GM19025 (cell line): Measurements from ENCODE around the gene FOXP1.

Experiments
- ATAC-seq: cut with Tn5 transposase; IDR thresholded peaks from one replicate; pipeline ENCODE4 v1.9.1; 2021; ENCODE audit warnings: mild to moderate bottlenecking, low read depth, moderate library complexity; ENCODE audit not compliant: unreplicated experiment

Gene FOXP1

DNA sequence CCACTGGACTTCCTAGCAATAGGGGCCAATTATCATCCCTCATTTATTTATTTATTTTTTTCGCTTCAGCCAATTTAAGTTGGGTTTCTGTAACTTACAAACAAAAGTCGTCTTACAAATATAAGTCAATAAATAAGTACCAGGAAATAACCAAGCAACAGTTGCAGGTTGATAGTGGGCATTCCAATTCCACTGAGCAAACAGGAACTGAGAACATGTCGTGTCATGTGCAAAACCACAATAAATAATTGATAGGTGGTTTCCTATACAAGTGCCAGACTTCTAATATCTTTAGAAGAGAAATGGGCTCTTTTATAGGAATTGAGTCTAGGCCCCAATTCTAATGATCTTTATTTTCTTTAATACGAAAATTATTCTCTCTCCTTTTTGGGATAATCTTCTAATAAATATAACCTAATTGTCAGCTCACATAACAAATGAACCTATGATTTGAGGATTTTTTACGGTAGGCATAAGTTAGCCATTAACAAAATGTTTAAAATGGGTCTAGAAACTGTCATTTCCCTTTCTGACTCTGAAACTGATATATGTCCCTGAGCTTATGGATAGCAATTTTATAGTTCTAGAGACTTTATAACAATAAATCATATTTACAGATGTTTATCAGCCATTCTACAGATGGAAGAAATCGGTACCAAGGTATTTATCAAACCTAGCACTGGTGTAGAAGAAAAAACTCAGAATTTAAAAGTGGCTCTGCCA is 571.8 kb downstream of the FOXP1 start:
- ATAC-seq, result peak; percentile 74

DNA sequence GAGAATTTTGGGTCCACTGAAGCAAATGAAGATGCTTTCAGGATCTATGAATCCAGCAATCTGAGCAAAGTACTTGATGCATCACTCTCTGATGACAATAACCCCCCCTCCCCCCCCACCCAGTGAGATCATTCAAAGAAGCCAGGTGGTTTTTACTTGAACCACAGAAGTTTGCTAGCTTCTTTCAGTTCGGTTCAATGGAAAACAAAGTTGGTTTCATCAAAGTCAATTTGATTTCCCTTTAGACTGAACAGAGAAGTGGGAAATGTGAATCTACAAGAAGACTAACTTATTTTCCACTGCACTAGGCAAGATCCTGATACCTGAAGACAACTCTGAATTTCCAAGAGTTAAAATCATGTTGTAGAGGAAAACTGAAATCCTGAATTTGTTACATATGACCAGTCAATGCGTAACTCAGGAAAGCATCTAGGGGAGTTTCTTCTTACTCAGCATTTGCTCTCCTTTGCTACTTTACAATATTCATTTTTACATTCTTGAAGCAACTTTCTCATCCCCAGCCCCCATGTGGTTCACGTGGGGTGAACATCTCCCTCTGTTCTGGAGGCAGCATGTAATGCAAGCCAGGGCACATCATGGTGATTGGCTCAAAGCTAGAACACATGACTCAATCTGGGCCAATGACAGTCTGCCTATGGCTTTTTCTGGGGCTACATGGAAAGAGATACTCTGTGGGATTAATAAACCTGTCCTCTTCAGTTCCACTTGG is 572.6 kb downstream of the FOXP1 start:
- peak; percentile 51 for ATAC-seq

DNA sequence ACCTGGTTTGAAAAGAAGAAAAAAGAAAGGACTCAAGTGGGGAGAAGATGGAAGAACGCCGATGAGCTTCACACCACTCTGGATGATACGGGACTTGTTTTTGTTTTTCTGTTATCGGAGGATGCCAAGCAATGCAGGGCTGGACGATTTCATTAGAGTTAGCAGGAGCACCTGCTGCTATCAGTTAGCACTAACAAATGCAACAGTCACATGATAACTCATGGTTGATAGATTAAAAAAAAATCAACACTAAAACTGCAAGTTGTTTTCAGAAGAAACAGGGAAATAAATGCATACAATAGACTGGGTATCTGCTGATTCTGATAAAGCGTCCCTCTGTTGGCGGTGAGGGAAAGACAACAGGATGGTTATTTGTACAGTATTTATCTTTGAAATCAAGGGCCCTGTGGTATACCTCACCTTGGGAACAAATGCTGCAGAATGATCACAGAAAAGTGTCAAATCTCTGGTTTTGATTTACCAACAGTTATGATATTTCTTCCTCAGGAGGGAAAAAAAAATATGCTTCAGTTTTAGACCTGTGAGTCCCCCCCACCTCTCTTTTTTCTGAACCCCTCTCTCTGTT is 575.1 kb downstream of the FOXP1 start:
- no peak for ATAC-seq

DNA sequence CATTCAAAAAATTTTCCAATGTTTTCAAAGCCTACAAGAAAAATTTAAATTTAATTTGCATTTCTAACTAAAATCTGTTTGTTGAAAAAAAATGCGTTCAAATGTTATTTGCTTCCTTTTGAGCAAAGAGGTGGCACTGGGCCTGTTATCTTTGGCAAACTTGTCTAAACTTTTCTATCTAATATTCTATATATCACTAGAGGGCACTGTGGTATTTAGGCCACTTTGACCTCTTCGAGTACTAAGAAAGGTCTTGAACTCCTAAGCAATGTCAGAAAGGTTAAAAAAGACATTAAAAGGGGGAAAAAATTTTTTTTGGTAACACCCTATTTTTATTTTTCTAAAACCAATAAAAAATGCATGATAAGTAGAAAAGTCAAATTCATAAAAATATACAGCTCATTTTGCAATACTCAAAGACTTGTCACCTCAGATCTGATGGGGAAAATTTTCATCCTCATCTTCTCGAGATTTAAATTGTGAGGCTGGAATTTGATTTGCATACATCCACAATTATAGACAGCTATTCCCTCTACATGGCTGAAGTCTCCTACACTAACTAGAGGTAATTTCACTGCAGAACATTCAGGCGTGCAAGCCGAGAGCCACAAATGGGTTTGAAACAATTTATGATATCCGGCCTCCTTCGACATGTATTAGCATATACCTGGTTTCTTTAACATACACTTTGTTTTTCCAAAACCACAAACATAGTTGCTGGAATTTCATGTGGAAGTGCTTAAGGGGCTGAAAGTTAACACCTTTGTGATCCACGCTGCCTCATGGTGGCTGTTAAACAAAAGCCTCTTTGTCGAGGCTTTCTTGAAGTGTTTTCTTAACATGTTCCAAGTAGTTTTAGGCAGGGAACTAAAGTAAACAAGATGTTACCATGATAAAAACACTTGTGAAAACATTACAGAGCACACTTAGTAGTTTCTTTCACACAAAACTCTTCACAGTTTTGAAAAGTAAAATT is 576.4 kb downstream of the FOXP1 start:
- no peak for ATAC-seq

DNA sequence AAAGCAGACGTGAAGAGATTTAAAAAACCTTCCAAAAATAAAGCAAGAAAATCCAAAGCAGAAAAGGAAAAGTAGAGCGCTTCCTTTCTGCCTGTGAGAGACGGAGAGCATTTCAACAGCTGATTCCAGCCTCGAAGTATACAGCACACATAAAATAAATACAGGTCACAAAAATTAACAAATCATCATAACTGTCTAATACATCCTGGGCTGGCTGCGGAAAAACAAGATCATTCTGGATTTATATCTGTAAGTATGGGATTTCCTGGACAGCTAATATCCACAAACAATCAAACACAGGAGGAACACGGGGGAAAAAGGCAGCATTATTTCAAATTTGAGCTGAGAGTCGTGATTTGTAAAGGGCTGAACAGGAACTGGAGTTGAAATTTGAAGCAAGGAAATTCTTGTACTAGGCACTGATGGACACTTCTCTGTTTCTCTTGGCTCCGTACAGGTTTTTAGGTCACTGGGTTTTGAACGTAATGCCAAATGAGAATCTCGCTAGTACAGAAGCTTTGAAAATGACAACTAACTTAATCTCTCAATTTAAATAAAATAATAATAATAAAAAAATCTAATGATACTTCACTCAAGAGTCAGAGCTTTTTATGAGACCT is 577.7 kb downstream of the FOXP1 start:
- ATAC-seq, result no peak

DNA sequence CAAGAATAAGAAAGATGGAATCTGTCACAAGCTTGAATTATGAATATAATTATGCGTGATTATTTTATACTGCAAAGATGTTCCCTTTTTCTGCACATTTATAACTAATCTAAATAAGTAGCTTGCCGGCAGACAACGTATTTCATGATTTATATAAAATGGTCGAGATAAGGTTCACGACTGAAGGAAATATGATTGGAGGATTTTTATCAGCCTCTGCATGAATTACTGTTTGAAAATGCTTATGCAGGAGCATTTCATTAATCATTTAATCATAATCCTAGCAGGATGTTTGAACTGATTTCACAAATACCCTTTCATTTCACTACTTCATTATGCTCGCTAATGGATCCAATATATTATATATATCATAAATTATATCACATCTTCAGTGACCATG is 580.0 kb downstream of the FOXP1 start:
- no peak for ATAC-seq

DNA sequence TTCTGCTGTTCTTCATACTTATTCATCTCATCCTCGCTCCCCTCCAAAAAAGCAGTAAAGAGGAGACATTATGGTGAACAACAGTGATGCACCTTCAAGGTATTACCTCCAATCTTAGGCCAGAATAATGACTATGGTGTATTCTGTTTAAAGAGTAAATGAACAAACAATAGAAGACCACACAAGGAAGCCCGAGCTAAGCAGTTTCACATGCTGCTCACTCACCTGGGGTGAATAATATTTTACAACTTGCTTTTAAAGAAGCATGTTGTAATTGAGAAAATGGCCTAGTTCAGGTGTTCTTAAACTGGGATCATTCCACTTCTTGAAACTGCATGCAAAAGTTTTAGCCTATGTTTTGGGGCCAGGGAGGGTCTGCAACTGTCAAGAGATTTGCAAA is 581.2 kb downstream of the FOXP1 start:
- no peak for ATAC-seq

DNA sequence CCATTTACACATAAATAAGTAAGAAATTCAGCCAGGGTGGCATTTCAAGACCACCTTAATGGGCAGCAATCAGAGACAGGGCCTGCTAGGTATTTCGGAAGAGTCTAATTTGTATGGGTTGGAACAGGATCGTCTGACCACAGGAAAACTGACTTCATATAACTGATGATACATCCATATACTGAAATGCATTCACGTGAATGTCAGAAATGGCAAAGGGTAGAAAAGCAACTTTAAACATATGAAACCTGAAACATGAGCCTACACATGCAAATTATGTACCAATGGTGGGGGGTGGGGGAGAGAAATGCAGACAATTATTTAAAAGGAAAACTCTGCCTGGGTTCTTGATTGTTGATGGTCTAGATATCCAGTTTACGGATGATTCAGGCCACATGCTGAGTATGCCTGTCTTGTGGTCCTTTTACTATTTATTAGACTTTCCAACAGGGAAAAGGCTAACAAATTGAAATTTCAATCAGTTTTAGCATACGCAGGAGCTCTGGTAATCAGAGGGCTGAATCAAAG is 582.2 kb downstream of the FOXP1 start:
- no peak for ATAC-seq

DNA sequence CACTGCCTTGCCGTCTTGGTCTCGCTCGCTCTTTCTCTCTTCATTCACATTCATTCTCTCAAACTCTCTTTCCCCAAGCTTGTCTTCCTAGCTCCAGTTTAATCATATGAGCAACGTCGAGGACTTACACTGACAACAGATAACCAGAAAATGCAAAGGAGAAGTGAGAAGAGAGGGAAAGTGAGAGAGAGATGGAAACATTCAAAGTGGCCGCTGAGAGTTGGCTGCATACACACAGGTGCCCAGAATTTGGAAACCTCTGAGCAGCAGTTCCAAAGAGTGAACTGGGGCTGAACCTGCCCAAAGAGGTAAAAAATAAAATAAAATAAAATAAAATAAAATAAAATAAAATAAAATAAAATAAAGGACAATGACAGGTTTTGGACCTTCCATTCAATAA is 583.0 kb downstream of the FOXP1 start:
- no peak for ATAC-seq

DNA sequence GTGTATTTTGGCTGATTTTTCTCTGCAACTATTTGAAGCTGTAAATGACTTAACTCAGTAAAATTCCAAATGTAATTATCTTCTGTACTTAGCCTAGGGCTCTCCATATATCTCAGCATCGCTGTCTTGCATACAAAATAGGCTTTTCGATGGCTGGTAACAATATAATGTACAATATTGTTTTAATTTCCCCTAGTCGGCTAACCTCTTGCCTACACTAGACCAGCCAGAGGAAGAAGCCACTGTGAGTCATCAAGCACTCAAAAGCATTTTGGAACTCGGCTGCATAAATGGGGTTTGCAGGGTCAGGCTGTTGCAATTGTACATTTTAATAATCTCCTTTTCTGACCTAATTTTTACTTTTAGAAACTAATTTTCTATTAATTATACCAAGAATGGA is 583.8 kb downstream of the FOXP1 start:
- ATAC-seq, result no peak

DNA sequence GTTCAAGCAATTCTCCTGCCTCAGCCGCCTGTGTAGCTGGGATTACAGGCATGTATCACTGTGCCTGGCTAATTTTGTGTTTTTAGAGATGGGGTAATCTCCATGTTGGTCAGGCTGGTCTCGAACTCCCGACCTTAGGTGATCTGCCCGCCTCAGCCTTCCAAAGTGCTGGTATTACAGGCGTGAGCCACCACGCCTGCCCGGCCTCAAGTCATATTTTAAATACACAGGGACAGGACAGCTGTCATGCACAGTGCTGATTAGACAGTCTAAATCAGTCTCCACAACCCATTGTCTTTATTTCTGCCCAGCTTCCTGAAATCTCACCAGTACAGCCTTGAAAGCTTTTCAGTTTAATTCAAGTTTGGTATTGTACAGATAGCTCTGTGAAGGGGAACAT is 587.4 kb downstream of the FOXP1 start:
- no peak for ATAC-seq

DNA sequence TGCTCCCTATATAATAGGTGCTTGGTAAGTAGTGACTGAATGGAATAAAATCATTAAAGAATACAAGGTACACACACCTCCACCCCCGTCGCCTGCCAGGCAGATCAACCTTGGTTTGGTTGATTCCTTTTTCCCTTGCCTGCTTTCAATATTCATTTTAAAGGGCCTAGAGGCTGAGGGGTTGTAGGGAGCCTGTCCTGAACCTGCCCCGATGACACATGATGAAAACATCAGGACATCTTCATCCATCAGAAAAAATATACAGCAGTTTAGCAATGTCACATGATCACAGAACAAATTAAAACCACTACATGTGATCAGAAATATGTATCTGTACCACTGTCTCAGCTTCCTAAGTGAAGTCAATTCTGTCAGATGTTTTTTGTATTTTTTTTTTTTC is 588.9 kb downstream of the FOXP1 start:
- ATAC-seq, result no peak

DNA sequence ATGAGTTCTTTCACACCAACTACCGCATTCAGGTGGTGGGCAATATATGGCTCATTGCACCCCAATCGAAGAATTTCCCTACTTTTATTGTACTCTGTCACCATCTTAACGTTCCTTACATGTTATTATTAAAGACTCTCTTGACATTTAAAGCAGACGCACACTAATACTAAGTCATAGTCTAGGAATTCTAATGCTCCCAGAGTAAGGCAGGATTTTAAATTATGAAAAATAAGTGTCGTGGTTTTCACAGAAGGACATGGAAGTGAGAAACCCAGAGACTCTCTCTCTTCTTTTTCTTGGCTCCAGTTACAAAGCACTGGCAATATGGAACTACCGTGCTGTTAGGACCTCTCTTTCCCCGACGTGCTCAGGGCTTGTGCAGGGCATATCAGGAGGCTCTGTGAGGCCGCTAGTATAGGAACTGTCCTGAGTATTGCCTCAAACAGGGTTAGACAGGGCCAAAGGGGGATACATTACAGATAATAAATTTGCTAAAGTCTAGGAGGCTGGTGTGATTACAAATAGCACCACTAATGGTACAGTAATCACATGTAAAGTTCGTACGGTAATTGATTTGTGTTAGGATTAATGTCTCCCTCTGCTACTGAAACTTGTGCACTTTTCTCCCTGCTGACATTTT is 590.8 kb downstream of the FOXP1 start:
- no peak for ATAC-seq

DNA sequence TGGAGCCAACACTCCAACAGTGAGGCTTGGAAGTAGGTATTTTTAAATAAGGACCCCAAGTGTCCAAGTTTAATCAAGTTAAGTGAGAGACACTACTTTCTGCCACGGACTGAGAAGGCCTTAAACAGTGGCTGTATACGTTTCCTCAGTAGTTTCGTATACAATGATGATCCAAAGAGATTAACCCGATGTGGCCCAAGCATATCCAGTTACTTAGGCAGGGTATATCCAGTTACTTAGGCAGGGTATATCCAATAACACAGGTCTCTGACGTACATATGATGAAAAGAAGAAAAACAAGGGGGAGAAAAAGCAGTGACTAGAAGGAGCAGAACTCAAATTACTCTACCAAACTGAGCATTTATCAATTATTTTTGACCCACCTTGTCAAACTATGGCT is 591.4 kb downstream of the FOXP1 start:
- no peak for ATAC-seq

DNA sequence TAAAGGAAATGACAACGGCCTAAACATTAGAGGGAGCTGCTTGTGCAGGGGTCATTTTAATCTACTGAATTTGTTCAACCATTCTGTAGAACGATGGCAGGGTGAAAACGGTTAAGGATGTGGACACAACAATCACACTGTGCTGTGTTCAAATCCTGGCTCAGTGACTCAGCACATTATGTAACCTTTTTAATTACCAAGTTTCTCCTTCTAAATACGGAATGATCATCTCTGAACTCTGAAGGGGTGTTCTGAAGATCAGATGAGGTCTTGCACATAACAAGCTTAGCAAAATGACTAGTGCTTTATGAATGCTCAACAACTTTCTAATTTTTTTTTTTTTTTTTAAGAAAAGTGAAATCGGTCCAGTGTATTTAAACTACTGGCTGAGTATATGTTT is 592.8 kb downstream of the FOXP1 start:
- no peak for ATAC-seq

DNA sequence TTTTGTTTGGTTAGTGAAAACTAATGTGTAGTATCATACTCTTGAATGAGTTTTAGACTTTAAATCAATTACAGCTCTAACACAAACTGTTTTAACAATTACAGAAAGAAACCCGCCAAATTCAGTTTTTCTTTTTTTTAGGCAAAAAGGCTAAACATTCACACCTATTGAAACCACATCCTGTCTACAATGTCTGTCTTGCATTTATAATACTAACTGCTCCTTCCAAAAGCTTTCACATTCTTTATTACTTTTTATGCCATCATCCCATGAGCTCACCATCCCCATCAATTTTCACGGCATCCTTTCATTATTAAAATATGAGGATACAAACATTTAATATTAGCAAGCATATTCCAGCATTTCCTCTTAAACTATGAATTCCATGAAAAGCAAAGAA is 593.3 kb downstream of the FOXP1 start:
- no peak for ATAC-seq

DNA sequence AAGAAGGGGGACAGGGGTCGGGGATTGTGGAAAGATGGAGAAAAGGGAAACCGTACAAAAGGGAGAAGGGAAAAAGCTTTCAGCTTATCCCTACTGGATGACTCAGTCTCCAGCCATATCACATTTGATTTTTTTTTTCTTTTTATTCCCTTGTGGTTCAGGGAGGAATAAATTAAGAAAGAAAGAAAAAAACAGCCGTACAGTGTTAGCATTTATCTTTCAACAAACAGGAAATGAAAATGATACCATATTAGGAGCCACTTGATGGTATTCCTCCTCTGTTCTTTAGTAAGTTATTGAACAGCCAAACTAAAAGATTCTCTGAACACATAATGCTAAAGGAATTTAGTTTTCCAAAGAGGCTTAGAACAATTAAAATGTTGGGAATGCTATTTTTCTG is 594.4 kb downstream of the FOXP1 start:
- ATAC-seq, result no peak

DNA sequence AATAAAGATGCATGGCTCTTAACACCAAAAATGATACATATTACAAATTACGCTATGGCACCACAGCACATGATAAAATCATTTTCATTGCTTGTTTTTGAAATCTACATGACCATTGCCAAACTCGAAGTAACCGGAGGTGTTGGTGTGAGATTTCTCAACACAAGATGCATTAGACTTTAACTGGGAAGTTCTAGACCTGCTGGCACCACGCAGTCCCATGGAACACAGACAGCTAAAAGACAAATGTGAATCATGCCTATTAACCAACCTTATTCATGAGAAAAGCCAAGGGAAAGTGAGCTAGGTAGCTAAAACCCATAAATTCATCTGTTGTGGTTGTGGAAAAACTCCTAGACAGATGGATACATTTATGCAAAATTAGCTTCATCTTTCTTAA is 595.4 kb downstream of the FOXP1 start:
- no peak for ATAC-seq

DNA sequence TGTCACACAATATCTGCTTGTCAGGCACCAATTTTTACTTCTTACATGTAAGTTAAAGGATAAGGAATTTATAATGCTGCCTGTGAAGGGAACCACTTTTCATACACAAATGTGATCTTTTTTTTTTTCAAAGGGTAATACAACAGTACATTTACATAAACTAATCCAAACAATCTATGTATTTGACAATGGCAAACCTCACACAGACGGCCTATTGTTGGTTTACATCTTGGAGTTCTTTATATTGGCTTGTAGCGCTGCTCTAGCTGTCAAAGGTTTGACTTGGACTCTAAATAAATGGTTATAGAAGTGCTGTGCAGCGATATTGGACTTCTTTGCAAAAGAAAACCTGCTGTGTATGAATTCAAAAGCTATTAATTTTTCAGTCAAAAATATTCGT is 598.0 kb downstream of the FOXP1 start:
- no peak for ATAC-seq
